Epidermal melanocyte (primary cell): Measurements from ENCODE around the gene TCN2.
"Not testable (repeated sequence)": the region's sequence is repeated elsewhere in the genome, so short reads cannot be mapped to it uniquely, and the experiment has no call there.

Experiments used
- DNase-seq: peaks from one replicate; pipeline ENCODE4 v3.0.0; 2011; ENCODE audit warnings: low spot score; ENCODE audit not compliant: insufficient read length

The TCN2 gene

GRCh38 chr22:30575859-30576258 lies 31.1 kb upstream of the TCN2 start:
- DNase-seq: no peak

GRCh38 chr22:30578481-30578880 lies 28.5 kb upstream of the TCN2 start:
- no peak for DNase-seq

- no peak for DNase-seq
Measured at GRCh38 chr22:30580896-30581295, 26.1 kb upstream of the TCN2 start.

- DNase-seq: no peak
Measured at GRCh38 chr22:30582051-30582450, 24.9 kb upstream of the TCN2 start.

GRCh38 chr22:30582788-30583545 lies 24.0 kb upstream of the TCN2 start:
- DNase-seq: no peak

GRCh38 chr22:30584441-30584840 lies 22.5 kb upstream of the TCN2 start:
- DNase-seq: no peak

- DNase-seq: no peak
Measured at GRCh38 chr22:30586414-30586813, 20.6 kb upstream of the TCN2 start.

- DNase-seq: no peak
Measured at GRCh38 chr22:30591191-30591587, 15.8 kb upstream of the TCN2 start.

GRCh38 chr22:30591588-30592359 lies 15.2 kb upstream of the TCN2 start, which contains the start of gene PES1:
Gene PES1 (minus strand): TSS chr22:30591910. CDS start chr22:30591833, 77 bp downstream.
- peak; percentile 99 for DNase-seq

GRCh38 chr22:30592360-30592713 lies 14.6 kb upstream of the TCN2 start:
- not testable (repeated sequence) for DNase-seq

- DNase-seq: no peak
Measured at GRCh38 chr22:30596199-30596598, 10.8 kb upstream of the TCN2 start.

- DNase-seq: no peak
Measured at GRCh38 chr22:30596886-30597285, 10.1 kb upstream of the TCN2 start.

- DNase-seq: no peak
Measured at GRCh38 chr22:30598986-30599385, 8.0 kb upstream of the TCN2 start.

- no peak for DNase-seq
Measured at GRCh38 chr22:30600921-30601320, 6.1 kb upstream of the TCN2 start.

- no peak for DNase-seq
Measured at GRCh38 chr22:30601464-30601863, 5.5 kb upstream of the TCN2 start.

GRCh38 chr22:30602049-30602448 lies 4.9 kb upstream of the TCN2 start:
- DNase-seq: no peak

- DNase-seq: no peak
Measured at GRCh38 chr22:30603801-30604200, 3.2 kb upstream of the TCN2 start.

GRCh38 chr22:30604723-30605122 lies 2.3 kb upstream of the TCN2 start:
- DNase-seq: no peak

- DNase-seq: peak; percentile 33
Measured at GRCh38 chr22:30605449-30606110, 1.4 kb upstream of the TCN2 start.

- DNase-seq: no peak
Measured at GRCh38 chr22:30607300-30607930, 441 bp downstream of the TCN2 start.

- no peak for DNase-seq
Measured at GRCh38 chr22:30607939-30608338, 965 bp downstream of the TCN2 start.
